GM20000 (cell line): Measurements from ENCODE around the gene MAST4.
"Not testable (repeated sequence)": the region's sequence is repeated elsewhere in the genome, so short reads cannot be mapped to it uniquely, and the experiment has no call there.

Experiments
- DNase-seq: peaks from one replicate; pipeline ENCODE4 v3.0.0; 2012; ENCODE audit warnings: low spot score
- TF ChIP-seq, protein P1 (sequence below): IDR thresholded peaks from 2 replicates; pipeline ENCODE4 v1.5.1; 2012; ENCODE audit warnings: mild to moderate bottlenecking, control low read depth; ENCODE audit errors: extremely low read depth, missing control alignments

Gene MAST4

DNA sequence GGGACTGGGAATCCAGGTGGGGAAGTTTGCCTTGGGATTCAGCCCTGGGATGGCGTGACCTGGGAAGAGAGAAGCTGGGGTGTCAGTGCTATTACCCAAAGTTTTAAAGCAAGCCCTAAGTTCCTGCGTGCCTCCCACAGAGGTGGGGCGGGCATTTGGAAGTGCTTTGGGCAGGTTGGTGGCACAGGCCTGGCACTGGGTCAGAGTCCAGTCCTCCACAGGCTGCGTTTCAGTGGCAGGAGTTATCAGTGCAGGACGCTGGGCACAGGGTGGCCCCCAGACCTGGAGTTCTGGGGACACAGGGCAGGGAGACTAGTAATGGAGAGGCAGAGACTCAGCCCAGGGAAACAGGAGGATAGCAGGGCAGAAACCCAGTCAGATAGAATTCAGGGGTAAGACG, 147.2 kb downstream of the MAST4 start:
- no peak for DNase-seq
- TF ChIP-seq, protein P1, sequence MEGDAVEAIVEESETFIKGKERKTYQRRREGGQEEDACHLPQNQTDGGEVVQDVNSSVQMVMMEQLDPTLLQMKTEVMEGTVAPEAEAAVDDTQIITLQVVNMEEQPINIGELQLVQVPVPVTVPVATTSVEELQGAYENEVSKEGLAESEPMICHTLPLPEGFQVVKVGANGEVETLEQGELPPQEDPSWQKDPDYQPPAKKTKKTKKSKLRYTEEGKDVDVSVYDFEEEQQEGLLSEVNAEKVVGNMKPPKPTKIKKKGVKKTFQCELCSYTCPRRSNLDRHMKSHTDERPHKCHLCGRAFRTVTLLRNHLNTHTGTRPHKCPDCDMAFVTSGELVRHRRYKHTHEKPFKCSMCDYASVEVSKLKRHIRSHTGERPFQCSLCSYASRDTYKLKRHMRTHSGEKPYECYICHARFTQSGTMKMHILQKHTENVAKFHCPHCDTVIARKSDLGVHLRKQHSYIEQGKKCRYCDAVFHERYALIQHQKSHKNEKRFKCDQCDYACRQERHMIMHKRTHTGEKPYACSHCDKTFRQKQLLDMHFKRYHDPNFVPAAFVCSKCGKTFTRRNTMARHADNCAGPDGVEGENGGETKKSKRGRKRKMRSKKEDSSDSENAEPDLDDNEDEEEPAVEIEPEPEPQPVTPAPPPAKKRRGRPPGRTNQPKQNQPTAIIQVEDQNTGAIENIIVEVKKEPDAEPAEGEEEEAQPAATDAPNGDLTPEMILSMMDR: no peak

DNA sequence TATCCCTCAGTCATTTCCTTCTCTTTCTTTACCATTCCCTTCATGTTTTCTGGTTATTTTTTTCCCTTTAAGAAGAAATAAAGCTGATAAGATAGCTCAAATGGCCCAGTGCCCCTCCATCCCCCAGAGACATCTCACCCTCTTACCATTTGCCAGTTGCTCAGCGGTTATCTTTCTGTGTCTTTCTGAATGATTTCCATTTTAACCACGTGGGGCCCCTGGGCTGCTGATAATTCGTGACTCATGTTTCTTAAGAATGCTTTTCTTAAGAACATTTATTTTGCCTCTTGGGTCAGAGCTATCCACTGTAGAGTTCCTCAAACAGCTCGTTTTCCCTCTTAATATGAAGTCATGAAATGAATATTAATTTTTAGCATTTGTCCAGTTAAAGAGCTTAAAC, 147.8 kb downstream of the MAST4 start:
- DNase-seq: no peak
- TF ChIP-seq, protein P1: no peak

DNA sequence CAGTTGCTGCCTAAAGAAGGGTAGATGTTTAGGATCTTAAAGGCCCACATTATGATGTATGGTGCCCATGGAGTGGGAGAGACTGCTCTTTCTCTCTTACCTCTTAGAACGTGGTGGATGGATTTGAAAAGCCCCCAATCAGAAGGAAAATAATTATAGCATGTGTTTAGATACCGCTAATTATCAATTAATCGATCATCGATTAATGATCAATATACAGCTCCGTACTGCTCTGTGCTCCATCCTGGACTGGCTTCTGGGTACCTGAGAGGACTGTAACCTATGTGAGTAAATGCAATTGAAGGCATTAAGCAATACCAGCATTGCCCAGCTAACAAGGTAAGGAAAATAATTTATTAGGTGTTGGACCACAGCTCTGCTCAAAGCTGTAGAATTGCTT, 149.1 kb downstream of the MAST4 start:
- no peak for DNase-seq
- TF ChIP-seq, protein P1: no peak

DNA sequence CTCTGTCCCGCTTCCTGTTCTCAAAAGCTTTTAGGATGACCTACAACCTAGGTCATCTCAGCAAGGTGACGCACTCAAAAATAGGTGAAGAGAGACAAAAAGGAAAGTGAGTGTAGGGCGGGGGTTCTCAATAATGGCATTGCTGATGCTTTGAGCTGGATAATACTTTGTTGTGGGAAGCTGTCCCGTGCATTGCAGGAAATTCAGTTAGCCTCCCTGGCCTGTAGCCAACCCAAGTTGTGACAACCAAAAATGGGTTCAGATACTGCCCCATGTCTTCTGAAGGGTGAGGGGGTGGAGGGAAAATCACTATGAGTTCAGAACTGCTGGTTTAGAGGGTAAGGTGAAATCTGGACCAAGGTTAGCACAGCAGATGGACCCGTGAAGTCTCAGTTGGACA, 151.4 kb downstream of the MAST4 start:
- TF ChIP-seq, protein P1: no peak

DNA sequence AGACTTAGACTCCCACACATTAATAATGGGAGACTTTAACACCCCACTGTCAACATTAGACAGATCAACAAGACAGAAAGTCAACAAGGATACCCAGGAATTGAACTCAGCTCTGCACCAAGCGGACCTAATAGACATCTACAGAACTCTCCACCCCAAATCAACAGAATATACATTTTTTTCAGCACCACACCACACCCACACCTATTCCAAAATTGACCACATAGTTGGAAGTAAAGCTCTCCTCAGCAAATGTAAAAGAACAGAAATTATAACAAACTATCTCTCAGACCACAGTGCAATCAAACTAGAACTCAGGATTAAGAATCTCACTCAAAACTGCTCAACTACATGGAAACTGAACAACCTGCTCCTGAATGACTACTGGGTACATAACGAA, 156.5 kb downstream of the MAST4 start:
- DNase-seq: not testable (repeated sequence)

More for the DNA sequence above, 151.4 kb downstream of the MAST4 start:
- DNase-seq: no peak

GRCh38 chr5:66757219-66757833, 161.1 kb downstream of the MAST4 start:
- DNase-seq: peak; percentile 51

GRCh38 chr5:66757834-66758371, 161.7 kb downstream of the MAST4 start:
- TF ChIP-seq, protein P1: no peak
- DNase-seq: no peak

More at GRCh38 chr5:66757219-66757833, 161.1 kb downstream of the MAST4 start:
- TF ChIP-seq, protein P1: no peak

DNA sequence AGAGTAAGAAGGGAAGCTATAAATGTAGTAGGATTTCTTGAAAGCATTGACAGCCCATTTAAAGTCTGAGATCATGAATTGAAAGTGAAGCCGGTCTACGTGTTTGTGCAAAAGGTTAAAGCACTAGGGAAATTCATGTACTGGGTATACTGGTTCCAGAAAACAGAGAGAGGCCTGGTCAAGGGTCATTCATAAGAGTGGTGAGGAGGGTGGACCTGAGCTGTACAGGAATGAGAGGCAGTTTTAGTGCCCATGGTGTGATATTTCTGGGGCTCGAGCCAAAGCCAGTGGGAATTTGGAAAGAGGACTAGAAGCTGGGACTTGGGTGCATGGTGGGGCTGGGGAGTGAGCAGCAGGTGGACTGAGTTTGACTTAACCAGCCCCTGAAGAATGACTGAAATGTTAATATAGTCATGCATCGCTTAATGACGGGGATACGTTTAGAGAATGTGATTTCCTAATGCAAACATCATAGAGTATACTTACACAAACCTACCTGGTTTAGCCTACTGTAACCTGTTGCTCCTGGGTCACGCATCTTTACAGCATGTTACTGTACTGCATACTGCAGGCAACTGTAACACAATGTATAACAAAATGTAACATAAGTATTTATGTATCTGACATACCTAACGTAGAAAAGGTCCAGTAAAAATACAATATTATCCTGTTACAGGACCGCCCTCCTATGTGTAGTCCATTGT, 173.0 kb downstream of the MAST4 start:
- DNase-seq: no peak
- TF ChIP-seq, protein P1: no peak
